ENCODE measurements around the gene EPX.

EPX gene

DNA sequence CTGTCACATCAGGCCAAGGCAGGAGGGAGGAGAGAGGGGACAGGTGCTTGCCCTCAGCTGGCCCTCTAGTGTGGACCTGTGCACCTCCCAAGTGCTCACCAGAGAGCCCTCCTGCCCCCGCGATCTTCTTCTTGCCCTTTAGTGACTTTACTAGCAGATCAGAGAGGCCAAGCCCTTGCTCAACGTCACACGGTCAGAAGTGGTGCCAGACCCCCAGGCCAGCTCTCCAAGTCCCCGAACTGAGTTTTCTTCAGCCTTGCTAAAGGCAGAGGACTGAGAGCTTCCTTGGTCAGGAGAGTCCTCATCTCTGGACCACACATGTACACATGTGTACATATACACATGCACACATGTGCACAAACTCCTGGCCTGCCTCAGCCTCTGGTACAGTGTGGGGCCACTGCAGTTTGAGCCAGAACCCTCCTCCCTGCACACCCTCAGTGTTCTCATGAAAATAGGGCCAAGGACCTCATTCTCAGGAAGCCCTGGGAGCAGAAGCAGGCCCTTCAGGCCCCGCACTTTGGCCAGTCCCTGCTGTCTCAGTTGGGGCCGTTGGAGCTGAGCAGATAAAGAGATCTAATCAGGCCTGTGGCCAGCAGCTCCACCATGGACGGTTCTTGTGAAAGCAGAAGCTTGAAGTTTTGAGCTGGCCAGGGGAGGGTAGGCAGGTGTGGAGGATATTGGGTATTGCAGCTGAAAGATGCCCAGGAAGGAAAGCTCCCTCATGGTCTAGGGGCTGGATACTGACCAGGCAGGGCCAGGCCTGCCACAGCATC is 7.4 kb upstream of the EPX start:
- peak in 1 of 2 experiments; percentile 38 for DNase-seq (ENCODE audit: low read depth in 1 of 2, low spot score in 1 of 2)
- Histone ChIP-seq H3K4me3 (replicated peaks; ENCODE audit: insufficient read depth, low read length) (no peak overlapping the region), H3K27me3 (ENCODE audit: insufficient read depth, poor library complexity, severe bottlenecking) (no peaks in the 10 kb centered on the region), H3K27ac (replicated peaks) (peak overlapping the region; percentile 61)
- TF ChIP-seq, protein P1, sequence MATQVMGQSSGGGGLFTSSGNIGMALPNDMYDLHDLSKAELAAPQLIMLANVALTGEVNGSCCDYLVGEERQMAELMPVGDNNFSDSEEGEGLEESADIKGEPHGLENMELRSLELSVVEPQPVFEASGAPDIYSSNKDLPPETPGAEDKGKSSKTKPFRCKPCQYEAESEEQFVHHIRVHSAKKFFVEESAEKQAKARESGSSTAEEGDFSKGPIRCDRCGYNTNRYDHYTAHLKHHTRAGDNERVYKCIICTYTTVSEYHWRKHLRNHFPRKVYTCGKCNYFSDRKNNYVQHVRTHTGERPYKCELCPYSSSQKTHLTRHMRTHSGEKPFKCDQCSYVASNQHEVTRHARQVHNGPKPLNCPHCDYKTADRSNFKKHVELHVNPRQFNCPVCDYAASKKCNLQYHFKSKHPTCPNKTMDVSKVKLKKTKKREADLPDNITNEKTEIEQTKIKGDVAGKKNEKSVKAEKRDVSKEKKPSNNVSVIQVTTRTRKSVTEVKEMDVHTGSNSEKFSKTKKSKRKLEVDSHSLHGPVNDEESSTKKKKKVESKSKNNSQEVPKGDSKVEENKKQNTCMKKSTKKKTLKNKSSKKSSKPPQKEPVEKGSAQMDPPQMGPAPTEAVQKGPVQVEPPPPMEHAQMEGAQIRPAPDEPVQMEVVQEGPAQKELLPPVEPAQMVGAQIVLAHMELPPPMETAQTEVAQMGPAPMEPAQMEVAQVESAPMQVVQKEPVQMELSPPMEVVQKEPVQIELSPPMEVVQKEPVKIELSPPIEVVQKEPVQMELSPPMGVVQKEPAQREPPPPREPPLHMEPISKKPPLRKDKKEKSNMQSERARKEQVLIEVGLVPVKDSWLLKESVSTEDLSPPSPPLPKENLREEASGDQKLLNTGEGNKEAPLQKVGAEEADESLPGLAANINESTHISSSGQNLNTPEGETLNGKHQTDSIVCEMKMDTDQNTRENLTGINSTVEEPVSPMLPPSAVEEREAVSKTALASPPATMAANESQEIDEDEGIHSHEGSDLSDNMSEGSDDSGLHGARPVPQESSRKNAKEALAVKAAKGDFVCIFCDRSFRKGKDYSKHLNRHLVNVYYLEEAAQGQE (IDR thresholded peaks at IDR 0.05; ENCODE audit: insufficient replicate concordance, low read depth), result no peak
- TF ChIP-seq GABPA (IDR thresholded peaks at IDR 0.05; ENCODE audit: low read depth) (no peak), POLR2AphosphoS5 (IDR thresholded peaks at IDR 0.05; ENCODE audit: low read depth) (no peak), SPI1 (IDR thresholded peaks at IDR 0.05; ENCODE audit: borderline replicate concordance, low read depth) (no peak)
- TF ChIP-seq, protein P2, sequence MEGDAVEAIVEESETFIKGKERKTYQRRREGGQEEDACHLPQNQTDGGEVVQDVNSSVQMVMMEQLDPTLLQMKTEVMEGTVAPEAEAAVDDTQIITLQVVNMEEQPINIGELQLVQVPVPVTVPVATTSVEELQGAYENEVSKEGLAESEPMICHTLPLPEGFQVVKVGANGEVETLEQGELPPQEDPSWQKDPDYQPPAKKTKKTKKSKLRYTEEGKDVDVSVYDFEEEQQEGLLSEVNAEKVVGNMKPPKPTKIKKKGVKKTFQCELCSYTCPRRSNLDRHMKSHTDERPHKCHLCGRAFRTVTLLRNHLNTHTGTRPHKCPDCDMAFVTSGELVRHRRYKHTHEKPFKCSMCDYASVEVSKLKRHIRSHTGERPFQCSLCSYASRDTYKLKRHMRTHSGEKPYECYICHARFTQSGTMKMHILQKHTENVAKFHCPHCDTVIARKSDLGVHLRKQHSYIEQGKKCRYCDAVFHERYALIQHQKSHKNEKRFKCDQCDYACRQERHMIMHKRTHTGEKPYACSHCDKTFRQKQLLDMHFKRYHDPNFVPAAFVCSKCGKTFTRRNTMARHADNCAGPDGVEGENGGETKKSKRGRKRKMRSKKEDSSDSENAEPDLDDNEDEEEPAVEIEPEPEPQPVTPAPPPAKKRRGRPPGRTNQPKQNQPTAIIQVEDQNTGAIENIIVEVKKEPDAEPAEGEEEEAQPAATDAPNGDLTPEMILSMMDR (IDR thresholded peaks at IDR 0.05; ENCODE audit: insufficient read depth, low read length), result no peak

DNA sequence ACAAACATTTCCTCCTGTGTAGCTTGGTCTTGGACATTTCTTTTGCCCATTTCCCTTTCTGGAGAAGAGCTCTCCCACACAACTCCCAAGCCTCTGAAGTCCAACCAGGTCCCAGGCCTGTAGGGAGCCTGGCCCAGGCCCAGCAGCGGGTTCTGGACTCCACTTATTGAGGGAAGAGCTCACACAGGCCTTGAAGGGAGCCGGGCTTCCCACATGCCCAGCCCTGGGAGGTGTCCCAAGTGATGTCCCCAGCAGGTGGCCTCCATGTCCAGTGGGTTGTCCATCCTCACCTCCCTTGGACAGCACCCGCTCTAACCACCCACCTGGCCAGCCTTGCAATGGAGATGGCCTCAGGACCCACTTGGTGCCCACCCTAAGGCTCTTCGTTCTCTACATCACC is 5.9 kb upstream of the EPX start:
- Histone ChIP-seq H3K4me3 (replicated peaks; ENCODE audit: insufficient read depth, low read length) (no peak overlapping the region), H3K27ac (replicated peaks) (peak overlapping the region; percentile 19; the same call in 1 of the 2 replicates), H3K27me3 (ENCODE audit: insufficient read depth, poor library complexity, severe bottlenecking) (no peaks in the 10 kb centered on the region)
- TF ChIP-seq SPI1 (IDR thresholded peaks at IDR 0.05; ENCODE audit: borderline replicate concordance, low read depth) (no peak), POLR2AphosphoS5 (IDR thresholded peaks at IDR 0.05; ENCODE audit: low read depth) (no peak), GABPA (IDR thresholded peaks at IDR 0.05; ENCODE audit: low read depth) (no peak)
- TF ChIP-seq, protein P1 (IDR thresholded peaks at IDR 0.05; ENCODE audit: insufficient replicate concordance, low read depth), result no peak
- TF ChIP-seq, protein P2 (IDR thresholded peaks at IDR 0.05; ENCODE audit: insufficient read depth, low read length), result no peak
- DNase-seq (ENCODE audit: low read depth in 1 of 2, low spot score in 1 of 2), result no peak

DNA sequence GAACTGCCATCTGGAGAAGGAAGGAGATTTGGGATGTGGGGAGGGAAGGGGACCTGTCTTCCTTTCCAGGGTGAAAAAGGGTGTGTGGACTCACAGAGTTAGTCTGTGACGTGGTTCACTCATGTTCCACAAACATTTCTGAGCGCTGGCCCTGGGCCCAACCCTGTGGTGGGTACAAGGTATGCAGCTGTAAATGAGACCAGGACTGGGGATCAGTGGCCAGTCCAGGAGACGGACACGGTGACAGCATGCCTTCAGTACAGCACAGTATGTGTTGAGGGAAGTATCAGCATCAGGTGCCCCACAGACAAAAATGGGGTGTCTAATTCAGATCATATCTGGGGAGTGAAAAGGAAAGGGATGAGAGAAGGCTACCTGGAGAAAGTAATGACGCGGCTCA is 5.5 kb upstream of the EPX start:
- Histone ChIP-seq H3K4me3 (replicated peaks; ENCODE audit: insufficient read depth, low read length) (no peak overlapping the region), H3K27me3 (ENCODE audit: insufficient read depth, poor library complexity, severe bottlenecking) (no peaks in the 10 kb centered on the region), H3K27ac (replicated peaks) (no peak overlapping the region)
- no peak for DNase-seq (ENCODE audit: low read depth in 1 of 2, low spot score in 1 of 2)
- TF ChIP-seq POLR2AphosphoS5 (IDR thresholded peaks at IDR 0.05; ENCODE audit: low read depth), result no peak
- TF ChIP-seq, protein P1 (IDR thresholded peaks at IDR 0.05; ENCODE audit: insufficient replicate concordance, low read depth), result no peak
- TF ChIP-seq, protein P2 (IDR thresholded peaks at IDR 0.05; ENCODE audit: insufficient read depth, low read length), result no peak
- no peak for TF ChIP-seq SPI1 (IDR thresholded peaks at IDR 0.05; ENCODE audit: borderline replicate concordance, low read depth)
- no peak for TF ChIP-seq GABPA (IDR thresholded peaks at IDR 0.05; ENCODE audit: low read depth)
